Lower leg skin (tissue), 3 donors: Measurements from ENCODE around the gene CCNQ.

Experiments used
- CTCF ChIP-seq, 3 donors: fragments of 450-650 bp; IDR thresholded peaks; one replicate each; pipeline ENCODE4 v1.5.1; 2016; ENCODE audit warnings: antibody characterized with exemption in 3 of 3, mild to moderate bottlenecking in 3 of 3, moderate library complexity in 2 of 3
- POLR2A ChIP-seq, 2 donors: fragments of 450-650 bp; IDR thresholded peaks; one replicate each; pipeline ENCODE4 v1.6.1; 2016 to 2017; ENCODE audit warnings: antibody characterized with exemption in 2 of 2, mild to moderate bottlenecking in 1 of 2, moderate library complexity in 1 of 2

GRCh38 chrX:153646620-153647373, 47.9 kb upstream of the CCNQ start, which contains the start of gene DUSP9:
- no peak for TF ChIP-seq POLR2A (IDR thresholded peaks at IDR 0.05)
- peak in 1 of 3 donors; percentile 37 for TF ChIP-seq CTCF (IDR thresholded peaks at IDR 0.05)
